GM18520 (cell line): ENCODE data around the gene CCDC78.

ENCODE experiments used
- ATAC-seq: cut with Tn5 transposase; IDR thresholded peaks from one replicate; pipeline ENCODE4 v1.9.1; 2021; ENCODE audit not compliant: unreplicated experiment

The CCDC78 gene

GRCh38 chr16:711548-712320 is 14.5 kb downstream of the CCDC78 start:
- no peak for ATAC-seq

GRCh38 chr16:711084-711483 is 15.2 kb downstream of the CCDC78 start:
- no peak for ATAC-seq

GRCh38 chr16:710500-711075 is 15.7 kb downstream of the CCDC78 start:
- no peak for ATAC-seq

GRCh38 chr16:709566-710499 is 16.4 kb downstream of the CCDC78 start:
- no peak for ATAC-seq

- ATAC-seq = no peak
Measured at GRCh38 chr16:708959-709358, 17.3 kb downstream of the CCDC78 start.

GRCh38 chr16:708019-708418 is 18.2 kb downstream of the CCDC78 start:
- ATAC-seq = no peak

- ATAC-seq = no peak
Measured at GRCh38 chr16:707062-707538, 19.1 kb downstream of the CCDC78 start.

- no peak for ATAC-seq
Measured at GRCh38 chr16:706189-707061, 19.8 kb downstream of the CCDC78 start.

- ATAC-seq = no peak
Measured at GRCh38 chr16:705431-706188, 20.6 kb downstream of the CCDC78 start, which contains the start of gene FBXL16. FBXL16 (minus strand) TSS chr16:705801; CDS start chr16:697405, 8,396 bp downstream.

GRCh38 chr16:704552-705380 is 21.5 kb downstream of the CCDC78 start:
- no peak for ATAC-seq

GRCh38 chr16:704047-704446 is 22.2 kb downstream of the CCDC78 start:
- ATAC-seq = no peak

- no peak for ATAC-seq
Measured at GRCh38 chr16:703406-703805, 22.8 kb downstream of the CCDC78 start.

GRCh38 chr16:702341-702740 is 23.9 kb downstream of the CCDC78 start:
- no peak for ATAC-seq

GRCh38 chr16:700684-701584 is 25.3 kb downstream of the CCDC78 start:
- no peak for ATAC-seq

GRCh38 chr16:698911-699671 is 27.2 kb downstream of the CCDC78 start:
- no peak for ATAC-seq

GRCh38 chr16:695355-696089 is 30.7 kb downstream of the CCDC78 start:
- no peak for ATAC-seq
